ENCODE data around the gene ZNF74.

The ZNF74 gene

DNA sequence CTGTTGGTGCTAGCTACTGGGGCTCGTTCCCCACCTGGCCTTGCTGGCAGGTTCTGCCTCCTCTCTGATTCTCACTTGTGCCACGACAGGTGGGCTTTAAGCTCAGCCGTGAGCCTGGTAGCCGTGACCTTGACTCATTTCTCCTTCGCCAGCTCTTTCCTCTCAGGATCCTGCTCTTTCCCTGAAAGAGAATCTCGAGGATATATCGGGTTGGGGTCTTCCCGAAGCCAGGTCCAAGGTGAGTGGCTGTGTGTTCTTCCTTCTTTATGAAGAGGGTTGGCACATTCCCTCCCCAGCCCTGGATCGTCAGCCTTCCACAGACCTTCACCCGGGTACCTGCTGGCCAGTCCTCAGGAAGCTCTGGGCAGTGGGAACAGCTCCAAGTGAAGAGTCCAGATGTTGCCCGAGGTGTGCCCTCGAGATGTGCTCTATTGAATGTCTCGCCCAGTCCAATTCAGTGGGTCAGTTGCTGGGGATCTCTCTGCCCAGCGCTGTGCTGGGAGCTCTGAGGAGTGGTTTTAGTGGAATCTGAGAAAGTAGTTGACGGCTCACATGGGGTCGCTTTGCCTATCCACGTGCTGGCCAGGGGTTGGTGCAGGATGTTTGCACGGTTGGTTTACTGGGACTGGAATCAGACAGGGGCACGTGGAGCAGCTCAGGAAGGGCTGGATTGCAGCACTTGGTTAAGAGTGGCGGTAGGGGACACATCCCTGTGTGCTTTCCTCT lies 1.4 kb downstream of the ZNF74 start:
- H3K36me3 ChIP-seq (ENCODE audit: control insufficient read depth, insufficient read depth, low read length), result no peaks in the 10 kb centered on the region
- no peaks in the 10 kb centered on the region for H3K79me2 ChIP-seq
- TF ChIP-seq, protein P1, sequence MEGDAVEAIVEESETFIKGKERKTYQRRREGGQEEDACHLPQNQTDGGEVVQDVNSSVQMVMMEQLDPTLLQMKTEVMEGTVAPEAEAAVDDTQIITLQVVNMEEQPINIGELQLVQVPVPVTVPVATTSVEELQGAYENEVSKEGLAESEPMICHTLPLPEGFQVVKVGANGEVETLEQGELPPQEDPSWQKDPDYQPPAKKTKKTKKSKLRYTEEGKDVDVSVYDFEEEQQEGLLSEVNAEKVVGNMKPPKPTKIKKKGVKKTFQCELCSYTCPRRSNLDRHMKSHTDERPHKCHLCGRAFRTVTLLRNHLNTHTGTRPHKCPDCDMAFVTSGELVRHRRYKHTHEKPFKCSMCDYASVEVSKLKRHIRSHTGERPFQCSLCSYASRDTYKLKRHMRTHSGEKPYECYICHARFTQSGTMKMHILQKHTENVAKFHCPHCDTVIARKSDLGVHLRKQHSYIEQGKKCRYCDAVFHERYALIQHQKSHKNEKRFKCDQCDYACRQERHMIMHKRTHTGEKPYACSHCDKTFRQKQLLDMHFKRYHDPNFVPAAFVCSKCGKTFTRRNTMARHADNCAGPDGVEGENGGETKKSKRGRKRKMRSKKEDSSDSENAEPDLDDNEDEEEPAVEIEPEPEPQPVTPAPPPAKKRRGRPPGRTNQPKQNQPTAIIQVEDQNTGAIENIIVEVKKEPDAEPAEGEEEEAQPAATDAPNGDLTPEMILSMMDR (IDR thresholded peaks at IDR 0.05), result no peak
- H3K27me3 ChIP-seq (ENCODE audit: control insufficient read depth, insufficient read depth, low read length), result no peaks in the 10 kb centered on the region
- H3K4me3 ChIP-seq (ENCODE audit: low read depth, low read length), result no peak overlapping the region
- H3K4me2 ChIP-seq (ENCODE audit: low read length), result no peak overlapping the region
- H3K9me3 ChIP-seq (ENCODE audit: control insufficient read depth, low read length), result no peaks in the 10 kb centered on the region
- no peak overlapping the region for H3K27ac ChIP-seq
- H3K4me1 ChIP-seq, result no peaks in the 10 kb centered on the region
- H2AFZ ChIP-seq, result no peak overlapping the region
- H3K9ac ChIP-seq, result no peak overlapping the region

DNA sequence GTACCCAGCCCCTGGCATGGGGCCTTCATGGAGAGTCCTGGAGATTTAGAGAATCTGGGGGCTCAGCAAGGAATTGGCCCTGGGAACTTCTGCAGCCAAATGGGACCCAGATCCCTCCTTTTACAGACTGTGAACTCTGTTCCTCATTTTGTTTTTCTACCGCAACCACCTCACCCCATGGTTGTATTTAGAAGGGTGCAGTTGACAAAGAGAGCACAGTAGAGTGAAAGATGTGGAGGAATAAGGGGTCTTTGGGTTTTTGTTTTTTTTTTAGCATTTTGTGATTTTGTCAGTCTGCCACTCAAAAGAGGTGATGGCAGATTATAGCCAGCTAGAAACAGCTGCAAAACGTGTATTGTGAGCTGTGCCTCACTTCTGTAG lies 1.9 kb downstream of the ZNF74 start:
- no peak overlapping the region for H3K4me2 ChIP-seq (ENCODE audit: low read length)
- H2AFZ ChIP-seq, result no peak overlapping the region
- H3K36me3 ChIP-seq (ENCODE audit: control insufficient read depth, insufficient read depth, low read length), result no peaks in the 10 kb centered on the region
- H3K27me3 ChIP-seq (ENCODE audit: control insufficient read depth, insufficient read depth, low read length), result no peaks in the 10 kb centered on the region
- H3K9me3 ChIP-seq (ENCODE audit: control insufficient read depth, low read length), result no peaks in the 10 kb centered on the region
- H3K79me2 ChIP-seq, result no peaks in the 10 kb centered on the region
- no peak overlapping the region for H3K27ac ChIP-seq
- H3K9ac ChIP-seq, result no peak overlapping the region
- no peak overlapping the region for H3K4me3 ChIP-seq (ENCODE audit: low read depth, low read length)
- no peaks in the 10 kb centered on the region for H3K4me1 ChIP-seq
- TF ChIP-seq, protein P1 (IDR thresholded peaks at IDR 0.05), result no peak

GRCh38 chr22:20396639-20397038 lies 2.7 kb downstream of the ZNF74 start:
- no peak overlapping the region for H3K4me2 ChIP-seq (ENCODE audit: low read length)
- H3K36me3 ChIP-seq (ENCODE audit: control insufficient read depth, insufficient read depth, low read length), result no peaks in the 10 kb centered on the region
- no peak overlapping the region for H2AFZ ChIP-seq
- H3K9ac ChIP-seq, result no peak overlapping the region
- no peaks in the 10 kb centered on the region for H3K79me2 ChIP-seq
- TF ChIP-seq, protein P1 (IDR thresholded peaks at IDR 0.05), result no peak
- H3K4me3 ChIP-seq (ENCODE audit: low read depth, low read length), result no peak overlapping the region
- H3K27ac ChIP-seq, result no peak overlapping the region
- H3K27me3 ChIP-seq (ENCODE audit: control insufficient read depth, insufficient read depth, low read length), result no peaks in the 10 kb centered on the region
- H3K4me1 ChIP-seq, result no peaks in the 10 kb centered on the region
- no peaks in the 10 kb centered on the region for H3K9me3 ChIP-seq (ENCODE audit: control insufficient read depth, low read length)

GRCh38 chr22:20397498-20397897 lies 3.5 kb downstream of the ZNF74 start:
- no peak overlapping the region for H3K27ac ChIP-seq
- H3K9me3 ChIP-seq (ENCODE audit: control insufficient read depth, low read length), result no peaks in the 10 kb centered on the region
- TF ChIP-seq, protein P1 (IDR thresholded peaks at IDR 0.05), result no peak
- H3K4me1 ChIP-seq, result no peaks in the 10 kb centered on the region
- H3K4me3 ChIP-seq (ENCODE audit: low read depth, low read length), result no peak overlapping the region
- no peak overlapping the region for H3K4me2 ChIP-seq (ENCODE audit: low read length)
- H3K9ac ChIP-seq, result no peak overlapping the region
- H3K79me2 ChIP-seq, result no peaks in the 10 kb centered on the region
- H3K36me3 ChIP-seq (ENCODE audit: control insufficient read depth, insufficient read depth, low read length), result no peaks in the 10 kb centered on the region
- no peak overlapping the region for H2AFZ ChIP-seq
- no peaks in the 10 kb centered on the region for H3K27me3 ChIP-seq (ENCODE audit: control insufficient read depth, insufficient read depth, low read length)

GRCh38 chr22:20398420-20398819 lies 4.5 kb downstream of the ZNF74 start:
- Histone ChIP-seq H3K4me2 (ENCODE audit: low read length) (no peak overlapping the region), H3K27me3 (ENCODE audit: control insufficient read depth, insufficient read depth, low read length) (no peaks in the 10 kb centered on the region), H3K27ac (no peak overlapping the region), H3K9ac (no peak overlapping the region), H3K4me1 (no peaks in the 10 kb centered on the region), H2AFZ (no peak overlapping the region), H3K79me2 (no peaks in the 10 kb centered on the region), H3K4me3 (ENCODE audit: low read depth, low read length) (no peak overlapping the region), H3K9me3 (ENCODE audit: control insufficient read depth, low read length) (no peaks in the 10 kb centered on the region), H3K36me3 (ENCODE audit: control insufficient read depth, insufficient read depth, low read length) (no peaks in the 10 kb centered on the region)
- TF ChIP-seq, protein P1 (IDR thresholded peaks at IDR 0.05), result no peak

All from parathyroid adenoma (tissue), 2 donors.